Lung (tissue), 12 donors: ENCODE measurements around the gene USP8. TPM values are rescaled to one million over a fixed set of nuclear protein-coding genes. Genes with fewer than 3 reads are reported as not detected.

Experiments
- ATAC-seq: fragments of 200-7000 bp; cut with Tn5 transposase; one replicate; pipeline ENCODE4 v1.9.1; 2020; ENCODE audit warnings: moderate number of reproducible peaks; ENCODE audit not compliant: insufficient read depth, low FRiP score
- DNase-seq, 3 donors: peaks; one replicate each; pipeline ENCODE4 v3.0.0-alpha.2; 2013 to 2017
- H3K27ac ChIP-seq, 2 donors: one replicate each; pipeline ENCODE4 v1.5.1; 2013; ENCODE audit warnings: mild to moderate bottlenecking in 2 of 2, moderate library complexity in 2 of 2, control low read depth in 1 of 2, inconsistent platforms in 1 of 2, low read depth in 1 of 2, low read length in 1 of 2
- H3K27me3 ChIP-seq, 3 donors: one replicate each; pipeline ENCODE4 v1.5.1; 2013; ENCODE audit warnings: low read length in 2 of 3; ENCODE audit not compliant: control insufficient read depth in 3 of 3, insufficient read depth in 3 of 3
- H3K36me3 ChIP-seq, 4 donors: one replicate each; pipeline ENCODE4 v1.5.1; 2013; ENCODE audit warnings: low read length in 4 of 4, mild to moderate bottlenecking in 1 of 4, moderate library complexity in 1 of 4; ENCODE audit not compliant: control insufficient read depth in 4 of 4, insufficient read depth in 4 of 4
- H3K4me1 ChIP-seq, 5 donors: one replicate each; pipeline ENCODE4 v1.5.1; 2013; ENCODE audit warnings: low read length in 5 of 5, mild to moderate bottlenecking in 2 of 5, moderate library complexity in 1 of 5; ENCODE audit not compliant: control insufficient read depth in 5 of 5, insufficient read depth in 5 of 5
- H3K4me3 ChIP-seq: one replicate; pipeline ENCODE4 v1.5.1; 2013; ENCODE audit warnings: mild to moderate bottlenecking, control low read depth, moderate library complexity
- H3K9ac ChIP-seq, 2 donors: one replicate each; pipeline ENCODE4 v1.5.1; 2013; ENCODE audit warnings: low read length in 2 of 2, control low read depth in 1 of 2; ENCODE audit not compliant: insufficient read depth in 1 of 2
- H3K9me3 ChIP-seq, 4 donors: one replicate each; pipeline ENCODE4 v1.5.1; 2013; ENCODE audit warnings: low read length in 3 of 4, mild to moderate bottlenecking in 1 of 4, moderate library complexity in 1 of 4; ENCODE audit not compliant: control insufficient read depth in 4 of 4, insufficient read depth in 3 of 4
- WGBS, 2 donors: extraction: QIAGEN DNeasy Blood & Tissue Kit; methylation state at CpG; one replicate each; pipeline ENCODE4 v1.1.7; 2013; 5-methylcytosine and 5-hydroxymethylcytosine counted together
- polyA plus RNA-seq, 2 donors: library from polyadenylated mRNA; stranded (reverse); fragments of 200-250 nt; gene quantifications; one replicate each; pipeline ENCODE4 v1.2.1, GENCODE V29; 2013
- total RNA-seq, 2 donors: library from RNA; depleted of rRNA in 1 of 2; stranded (reverse); fragments of >200 nt in 1 of 2; gene quantifications; one replicate each; pipeline ENCODE4 v1.2.1, GENCODE V29; 2014 to 2021
- TF ChIP-seq, protein P1 (sequence below): IDR thresholded peaks from 2 replicates; pipeline ENCODE4 v1.5.1; 2012; ENCODE audit warnings: mild to moderate bottlenecking; ENCODE audit errors: control extremely low read depth, extremely low read depth
- donor health status: control.
- donor health status: control.
- donor health status: Bipolar disorder and iron deficiency.
- donor health status: healthy.
- donor health status: DM: yes; HTN: yes; CAD: no.

Gene USP8
- total and polyA plus RNA-seq, 4 donors: 14.0 to 92.1 (median 41.3) TPM

DNA sequence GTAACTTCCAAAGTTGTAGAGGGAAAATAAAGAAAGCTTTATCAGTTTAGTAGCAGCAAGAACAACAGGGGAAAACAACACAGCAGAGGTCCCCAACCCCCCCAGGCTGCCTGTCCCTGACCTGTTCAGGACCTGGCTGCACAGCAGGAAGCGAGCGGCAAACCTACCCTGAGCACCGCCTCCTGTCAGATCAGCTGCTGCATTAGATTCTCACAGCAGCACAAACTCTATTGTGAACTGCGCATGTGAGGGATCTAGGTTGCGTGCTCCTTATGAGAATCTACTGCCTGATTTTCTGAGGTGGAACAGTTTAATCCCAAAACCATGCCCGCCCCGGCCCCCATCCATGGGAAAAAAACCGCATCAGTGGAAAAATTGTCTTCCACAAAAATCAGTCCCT is 81.9 kb downstream of the USP8 start:
- H3K4me3 ChIP-seq: no peak overlapping the region
- H3K36me3 ChIP-seq: peaks cover 3 to 11% (median 4%) of the 10 kb centered on the region in 4 donors
- H3K4me1 ChIP-seq: no peaks in the 10 kb centered on the region
- H3K27ac ChIP-seq: no peak overlapping the region
- no peaks in the 10 kb centered on the region for H3K27me3 ChIP-seq
- DNase-seq: peak in 2 of 3 donors; percentile 7 to 11
- H3K9ac ChIP-seq: no peak overlapping the region
- TF ChIP-seq, protein P1, sequence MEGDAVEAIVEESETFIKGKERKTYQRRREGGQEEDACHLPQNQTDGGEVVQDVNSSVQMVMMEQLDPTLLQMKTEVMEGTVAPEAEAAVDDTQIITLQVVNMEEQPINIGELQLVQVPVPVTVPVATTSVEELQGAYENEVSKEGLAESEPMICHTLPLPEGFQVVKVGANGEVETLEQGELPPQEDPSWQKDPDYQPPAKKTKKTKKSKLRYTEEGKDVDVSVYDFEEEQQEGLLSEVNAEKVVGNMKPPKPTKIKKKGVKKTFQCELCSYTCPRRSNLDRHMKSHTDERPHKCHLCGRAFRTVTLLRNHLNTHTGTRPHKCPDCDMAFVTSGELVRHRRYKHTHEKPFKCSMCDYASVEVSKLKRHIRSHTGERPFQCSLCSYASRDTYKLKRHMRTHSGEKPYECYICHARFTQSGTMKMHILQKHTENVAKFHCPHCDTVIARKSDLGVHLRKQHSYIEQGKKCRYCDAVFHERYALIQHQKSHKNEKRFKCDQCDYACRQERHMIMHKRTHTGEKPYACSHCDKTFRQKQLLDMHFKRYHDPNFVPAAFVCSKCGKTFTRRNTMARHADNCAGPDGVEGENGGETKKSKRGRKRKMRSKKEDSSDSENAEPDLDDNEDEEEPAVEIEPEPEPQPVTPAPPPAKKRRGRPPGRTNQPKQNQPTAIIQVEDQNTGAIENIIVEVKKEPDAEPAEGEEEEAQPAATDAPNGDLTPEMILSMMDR: no peak
- WGBS, 2 donors: 83 to 92% methylated on average over 8 of the region's 8 CpGs
- ATAC-seq: no peak
- peaks cover 0 to 1% (median 0%) of the 10 kb centered on the region in 4 donors for H3K9me3 ChIP-seq

DNA sequence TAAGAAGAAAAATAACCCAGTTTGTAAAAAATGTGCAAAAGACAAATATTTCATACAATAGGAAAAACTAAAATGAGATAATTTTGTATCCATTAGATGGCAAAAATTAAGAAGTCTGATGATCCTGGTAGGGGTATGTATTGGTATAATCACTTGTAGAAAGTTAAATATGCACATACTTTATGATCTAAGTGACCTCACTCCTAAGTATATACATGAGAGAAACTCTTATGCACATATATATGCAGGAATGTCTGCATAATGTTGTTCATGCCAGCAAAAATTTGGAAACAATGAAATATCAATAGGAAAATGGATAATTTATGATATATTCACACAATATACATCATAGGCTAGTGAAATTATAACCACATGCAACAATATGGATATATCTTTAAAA is 88.8 kb downstream of the USP8 start:
- Histone ChIP-seq H3K4me1 (no peaks in the 10 kb centered on the region), H3K36me3 (no peaks in the 10 kb centered on the region), H3K9me3 (no peaks in the 10 kb centered on the region), H3K9ac (no peak overlapping the region), H3K27ac (no peak overlapping the region), H3K27me3 (no peaks in the 10 kb centered on the region), H3K4me3 (no peak overlapping the region)
- DNase-seq (no peak), ATAC-seq (no peak)
- TF ChIP-seq, protein P1: no peak

DNA sequence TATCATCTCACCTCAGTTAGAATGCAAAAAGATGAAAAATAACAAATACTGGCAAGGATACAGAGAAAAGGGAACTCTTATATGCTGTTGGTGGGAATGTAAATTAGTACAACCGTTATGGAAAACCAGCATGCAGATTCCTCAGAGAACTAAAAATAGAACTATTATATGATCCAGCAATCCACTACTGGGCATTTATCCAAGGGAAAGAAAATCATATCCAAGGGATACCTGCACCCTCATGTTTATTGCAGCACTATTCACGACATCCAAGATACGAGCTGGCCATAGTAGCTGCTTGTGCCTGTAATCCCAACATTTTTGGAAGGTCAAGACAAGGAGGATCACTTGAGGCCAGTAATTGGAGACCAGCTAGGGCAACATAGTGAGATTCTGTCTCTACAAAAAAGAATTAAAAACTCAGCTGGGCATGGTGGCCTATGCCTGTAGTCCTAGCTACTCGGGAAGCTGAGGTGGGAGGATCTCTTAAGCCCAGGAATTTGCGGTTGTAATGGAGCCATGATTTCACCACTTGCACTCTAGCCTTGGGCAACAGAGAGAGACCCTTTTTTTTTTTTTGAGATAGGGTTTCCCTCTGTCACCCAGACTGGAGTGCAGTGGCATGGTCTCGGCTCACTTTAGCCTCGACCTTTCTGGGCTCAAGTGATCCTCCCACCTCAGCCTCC is 95.7 kb downstream of the USP8 start:
- no peaks in the 10 kb centered on the region for H3K4me1 ChIP-seq
- 82 to 86% methylated on average over 7 of the region's 7 CpGs for WGBS, 2 donors
- H3K27ac ChIP-seq: no peak overlapping the region
- TF ChIP-seq, protein P1: no peak
- H3K4me3 ChIP-seq: no peak overlapping the region
- no peaks in the 10 kb centered on the region for H3K9me3 ChIP-seq
- H3K27me3 ChIP-seq: peaks cover 0 to under 1% (median 0%) of the 10 kb centered on the region in 3 donors
- DNase-seq (no peak), ATAC-seq (no peak)
- H3K36me3 ChIP-seq: no peaks in the 10 kb centered on the region
- H3K9ac ChIP-seq: no peak overlapping the region

DNA sequence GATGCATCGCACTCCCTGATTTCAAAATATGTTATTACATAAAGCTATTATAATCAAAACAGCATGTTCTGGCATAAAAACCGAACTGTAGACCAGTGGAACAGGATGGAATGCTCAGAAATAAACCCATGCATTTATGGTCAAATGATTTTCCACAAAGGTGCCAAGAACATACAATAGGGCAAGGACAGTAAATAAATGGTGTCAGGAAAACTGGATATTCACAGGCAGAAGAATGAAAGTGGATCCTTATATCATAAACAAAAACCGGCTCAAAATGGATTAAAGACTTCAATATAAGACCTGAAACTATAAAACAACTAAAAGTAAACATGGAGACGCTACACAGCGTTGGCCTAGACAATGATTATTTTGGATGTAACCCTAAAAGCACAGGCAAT is 99.6 kb downstream of the USP8 start:
- H3K27me3 ChIP-seq: peaks cover 0 to 2% (median 0%) of the 10 kb centered on the region in 3 donors
- TF ChIP-seq, protein P1: no peak
- 71 to 79% methylated on average over 5 of the region's 5 CpGs for WGBS, 2 donors
- H3K27ac ChIP-seq: no peak overlapping the region
- no peak overlapping the region for H3K9ac ChIP-seq
- no peak for DNase-seq
- no peaks in the 10 kb centered on the region for H3K9me3 ChIP-seq
- H3K4me3 ChIP-seq: no peak overlapping the region
- no peak for ATAC-seq
- no peaks in the 10 kb centered on the region for H3K4me1 ChIP-seq
- H3K36me3 ChIP-seq: no peaks in the 10 kb centered on the region
